Type B pancreatic cell (in vitro differentiated cells): ENCODE results near the gene TBC1D1. TPM values are rescaled to one million over a fixed set of nuclear protein-coding genes. Genes with fewer than 3 reads are reported as not detected.
A peak's percentile ranks its signal among the peaks of the same experiment; 100 is the strongest.

Experiments
- DNase-seq: peaks from one replicate; pipeline ENCODE4 v3.0.0; 2021; ENCODE audit warnings: mixed read lengths; ENCODE audit not compliant: unreplicated experiment; ENCODE audit errors: extremely low spot score
- H3K27ac Mint-ChIP-seq: 2 replicates; pipeline ENCODE4 v1.8.0; 2021; ENCODE audit warnings: mild to moderate bottlenecking, mixed read lengths
- H3K27me3 Mint-ChIP-seq: 2 replicates; pipeline ENCODE4 v1.8.0; 2021; ENCODE audit warnings: mixed read lengths
- H3K36me3 Mint-ChIP-seq: 2 replicates; pipeline ENCODE4 v1.8.0; 2021; ENCODE audit warnings: mixed read lengths
- H3K4me1 Mint-ChIP-seq: one replicate; pipeline ENCODE4 v1.8.0; 2021; ENCODE audit warnings: mixed read lengths; ENCODE audit not compliant: unreplicated experiment
- H3K4me3 Mint-ChIP-seq: 2 replicates; pipeline ENCODE4 v1.8.0; 2021; ENCODE audit warnings: mild to moderate bottlenecking, mixed read lengths
- H3K9me3 Mint-ChIP-seq: 2 replicates; pipeline ENCODE4 v1.8.0; 2021; ENCODE audit warnings: mixed read lengths
- total RNA-seq: library from RNA; stranded (reverse); gene quantifications from 2 replicates; pipeline ENCODE4 v1.2.1, GENCODE V29; 2021; ENCODE audit warnings: low replicate concordance
- TF ChIP-seq, protein P1 (sequence below): fragments of 200-600 bp; sonication (generic); conservative IDR thresholded peaks from 2 replicates; pipeline ENCODE4 v1.5.0; 2021; ENCODE audit warnings: antibody characterized with exemption, mild to moderate bottlenecking

TBC1D1 gene
- total RNA-seq, 1 donor from 2014 or later: 110 TPM

DNA sequence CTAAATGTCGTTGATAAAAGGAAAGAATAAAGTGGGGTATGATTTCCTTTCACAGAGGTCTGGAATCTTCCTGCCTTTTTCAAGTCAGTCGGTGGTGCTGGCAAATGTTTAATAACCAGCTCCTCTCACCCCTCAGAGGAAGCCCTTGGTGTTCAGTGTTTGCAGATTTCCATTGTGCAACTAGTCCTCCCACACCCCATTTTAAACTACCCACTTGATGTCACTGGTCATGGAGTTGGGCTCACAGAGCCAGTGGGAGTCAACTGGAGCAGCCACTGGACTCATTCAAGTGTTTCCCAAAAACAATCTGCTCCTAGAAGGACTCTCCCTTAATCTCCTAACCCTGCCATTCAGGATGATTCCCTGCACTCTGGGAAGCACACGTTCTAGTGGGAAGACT, 218.5 kb downstream of the TBC1D1 start:
- Mint-ChIP-seq H3K4me3 (peak overlapping the region; percentile 19), H3K27ac (peak overlapping the region; percentile 81), H3K9me3 (no peaks in the 10 kb centered on the region), H3K4me1 (peaks cover 55% of the 10 kb centered on the region), H3K27me3 (no peaks in the 10 kb centered on the region), H3K36me3 (peaks cover 39% of the 10 kb centered on the region)
- TF ChIP-seq, protein P1, sequence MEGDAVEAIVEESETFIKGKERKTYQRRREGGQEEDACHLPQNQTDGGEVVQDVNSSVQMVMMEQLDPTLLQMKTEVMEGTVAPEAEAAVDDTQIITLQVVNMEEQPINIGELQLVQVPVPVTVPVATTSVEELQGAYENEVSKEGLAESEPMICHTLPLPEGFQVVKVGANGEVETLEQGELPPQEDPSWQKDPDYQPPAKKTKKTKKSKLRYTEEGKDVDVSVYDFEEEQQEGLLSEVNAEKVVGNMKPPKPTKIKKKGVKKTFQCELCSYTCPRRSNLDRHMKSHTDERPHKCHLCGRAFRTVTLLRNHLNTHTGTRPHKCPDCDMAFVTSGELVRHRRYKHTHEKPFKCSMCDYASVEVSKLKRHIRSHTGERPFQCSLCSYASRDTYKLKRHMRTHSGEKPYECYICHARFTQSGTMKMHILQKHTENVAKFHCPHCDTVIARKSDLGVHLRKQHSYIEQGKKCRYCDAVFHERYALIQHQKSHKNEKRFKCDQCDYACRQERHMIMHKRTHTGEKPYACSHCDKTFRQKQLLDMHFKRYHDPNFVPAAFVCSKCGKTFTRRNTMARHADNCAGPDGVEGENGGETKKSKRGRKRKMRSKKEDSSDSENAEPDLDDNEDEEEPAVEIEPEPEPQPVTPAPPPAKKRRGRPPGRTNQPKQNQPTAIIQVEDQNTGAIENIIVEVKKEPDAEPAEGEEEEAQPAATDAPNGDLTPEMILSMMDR: no peak
- DNase-seq: no peak

GRCh38 chr4:38109896-38110295, 219.0 kb downstream of the TBC1D1 start:
- Mint-ChIP-seq H3K36me3 (peaks cover 42% of the 10 kb centered on the region), H3K4me1 (peaks cover 60% of the 10 kb centered on the region), H3K9me3 (no peaks in the 10 kb centered on the region), H3K27me3 (no peaks in the 10 kb centered on the region), H3K27ac (peak overlapping the region; percentile 81), H3K4me3 (peak overlapping the region; percentile 48)
- TF ChIP-seq, protein P1: no peak
- no peak for DNase-seq

DNA sequence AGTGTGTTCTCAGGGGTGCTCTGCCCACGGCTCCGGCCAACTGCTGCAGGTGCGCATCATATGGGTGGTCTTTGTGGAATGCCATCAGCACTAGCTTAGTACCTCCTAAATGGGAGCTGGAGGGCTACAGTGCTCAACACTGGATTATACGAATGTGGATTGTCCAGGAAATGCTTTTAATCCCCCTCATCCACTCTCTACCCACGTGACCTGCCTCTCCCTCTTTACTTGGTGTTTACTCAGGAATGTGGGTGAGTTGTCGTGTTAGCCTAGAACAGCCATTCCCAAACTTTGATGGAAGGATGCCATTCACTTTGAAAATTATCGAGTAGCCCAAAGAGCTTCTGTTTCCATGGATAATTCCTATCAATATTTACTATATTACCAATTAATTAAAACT, 220.1 kb downstream of the TBC1D1 start:
- no peak overlapping the region for H3K4me3 Mint-ChIP-seq
- DNase-seq: no peak

DNA sequence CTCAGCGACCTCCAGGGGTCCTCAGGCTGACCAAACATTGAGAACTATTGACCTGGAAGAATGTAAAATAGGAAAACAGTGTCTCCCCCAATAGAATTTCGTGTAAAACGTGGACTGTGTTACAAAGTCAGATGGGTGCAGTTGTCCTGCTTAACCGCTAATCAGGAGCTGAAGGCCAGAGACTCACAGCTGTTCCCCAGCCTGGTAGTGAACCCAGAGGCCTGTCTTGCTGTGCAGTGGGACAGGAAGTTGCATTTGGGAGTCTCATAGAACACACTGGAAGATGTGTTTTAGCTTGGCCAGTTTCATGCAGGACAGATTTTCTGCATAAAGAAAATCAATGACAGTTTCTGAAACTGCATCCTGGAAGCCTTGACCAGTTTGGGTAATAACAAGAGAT, 220.8 kb downstream of the TBC1D1 start:
- Mint-ChIP-seq H3K4me1 (peaks cover 63% of the 10 kb centered on the region), H3K27ac (no peak overlapping the region)
- TF ChIP-seq, protein P1: no peak

More for the DNA sequence above, 220.1 kb downstream of the TBC1D1 start:
- TF ChIP-seq, protein P1: no peak
- Mint-ChIP-seq H3K27me3 (no peaks in the 10 kb centered on the region), H3K36me3 (peaks cover 34% of the 10 kb centered on the region), H3K4me1 (peaks cover 58% of the 10 kb centered on the region), H3K9me3 (no peaks in the 10 kb centered on the region), H3K27ac (peak overlapping the region; percentile 81)

DNA sequence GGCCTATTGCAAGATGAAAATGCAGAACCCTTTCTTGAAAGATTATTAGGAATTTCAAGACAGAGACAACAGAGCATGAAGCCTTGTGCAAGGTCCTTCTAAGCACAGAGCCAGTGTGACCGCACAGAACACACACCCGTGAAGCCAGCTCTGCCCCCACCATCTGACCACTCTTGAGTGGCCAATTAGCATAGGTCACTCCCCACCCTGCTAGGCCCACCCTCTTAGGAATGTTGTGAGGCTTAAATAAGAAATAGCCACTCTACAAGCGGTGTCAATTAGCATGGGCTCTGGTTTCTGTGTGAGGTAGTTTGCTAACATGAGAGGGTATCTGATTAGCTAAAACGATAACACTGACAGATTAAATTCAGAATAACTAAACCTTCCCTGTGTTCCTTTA, 222.2 kb downstream of the TBC1D1 start:
- peaks cover 63% of the 10 kb centered on the region for H3K4me1 Mint-ChIP-seq
- H3K4me3 Mint-ChIP-seq: no peak overlapping the region
- no peaks in the 10 kb centered on the region for H3K27me3 Mint-ChIP-seq
- peaks cover 29% of the 10 kb centered on the region for H3K36me3 Mint-ChIP-seq
- H3K27ac Mint-ChIP-seq: no peak overlapping the region
- no peak for DNase-seq
- TF ChIP-seq, protein P1: no peak
- H3K9me3 Mint-ChIP-seq: no peaks in the 10 kb centered on the region

More for the DNA sequence above, 220.8 kb downstream of the TBC1D1 start:
- Mint-ChIP-seq H3K4me3 (no peak overlapping the region), H3K36me3 (peaks cover 34% of the 10 kb centered on the region), H3K9me3 (no peaks in the 10 kb centered on the region), H3K27me3 (no peaks in the 10 kb centered on the region)
- DNase-seq: no peak

GRCh38 chr4:38113551-38113950, 222.7 kb downstream of the TBC1D1 start:
- TF ChIP-seq, protein P1: no peak
- Mint-ChIP-seq H3K36me3 (peaks cover 26% of the 10 kb centered on the region), H3K4me3 (no peak overlapping the region), H3K9me3 (no peaks in the 10 kb centered on the region), H3K27ac (no peak overlapping the region), H3K4me1 (peaks cover 62% of the 10 kb centered on the region), H3K27me3 (no peaks in the 10 kb centered on the region)
- DNase-seq: no peak
